ENCODE measurements around the gene ZMPSTE24. TPM values are rescaled to one million over a fixed set of nuclear protein-coding genes. Genes with fewer than 3 reads are reported as not detected.
A peak's percentile ranks its signal among the peaks of the same experiment; 100 is the strongest.

Gene ZMPSTE24
- total and polyA plus RNA-seq, 2 of the 4 experiments (the other 2 are of a cell fraction) = 21.0 to 28.9 TPM

GRCh38 chr1:40314721-40315238 is 56.7 kb downstream of the ZMPSTE24 start:
- peak overlapping the region; percentile 96 for H4K5ac ChIP-seq (ENCODE audit: low read depth, low read length)
- no peaks in the 10 kb centered on the region for H3K36me3 ChIP-seq (ENCODE audit: control insufficient read depth, insufficient read depth, low read length)
- peak overlapping the region; percentile 99 for H2AFZ ChIP-seq (replicated peaks; ENCODE audit: low read length, poor library complexity)
- H2AK5ac ChIP-seq (ENCODE audit: low read depth, low read length) = peak overlapping the region; percentile 78
- peak overlapping the region; percentile 75 for H3K9ac ChIP-seq (ENCODE audit: low read depth, low read length)
- peak overlapping the region; percentile 96 for H3K14ac ChIP-seq (replicated peaks; ENCODE audit: low read depth, low read length)
- H2BK5ac ChIP-seq (ENCODE audit: low read depth, low read length, poor library complexity, severe bottlenecking) = peak overlapping the region; percentile 43
- H3K9me1 ChIP-seq (ENCODE audit: insufficient read depth, low read length) = 0 out of 2 replicates have a peak, but pooled peaks cover 3% of the 10 kb centered on the region
- ATAC-seq (ENCODE audit: low read depth) = peak; percentile 51
- H3K4ac ChIP-seq (ENCODE audit: low read depth, low read length) = peak overlapping the region; percentile 95
- ChIA-PET CTCF (interaction anchor here (0.6 to 2.8 kb wide), 20 partner anchors 13 to 257 kb away, joined by 3 to 16 read pairs (median 4); no protein-coding TSS in a partner anchor), POLR2A (ENCODE audit: unreplicated experiment) (interaction anchor here (0.5 to 1.0 kb wide), 3 partner anchors 14 to 232 kb away, joined by 3 to 4 read pairs (median 3); no protein-coding TSS in a partner anchor)
- peak overlapping the region; percentile 95 for H4K91ac ChIP-seq (ENCODE audit: insufficient read depth, low read depth, low read length)
- H4K8ac ChIP-seq (ENCODE audit: low read depth in 2 of 2, low read length in 2 of 2) = peak overlapping the region; percentile 80 to 92
- no peaks in the 10 kb centered on the region for H4K20me1 ChIP-seq (ENCODE audit: insufficient read depth, low read length)
- dilution Hi-C loops (cut with HindIII; ENCODE audit: low sequenced_read_pairs, unreplicated experiment) (no loop called here), intact Hi-C loops (cut with micrococcal nuclease) (loop anchor here (5.0 kb wide), 1 partner anchor 172 kb away; no protein-coding TSS in a partner anchor), in situ Hi-C loops (cut with MboI; ENCODE audit: low sequenced_read_pairs) (no loop called here)
- H2BK20ac ChIP-seq (ENCODE audit: low read depth, low read length) = peak overlapping the region; percentile 84
- DNase-seq = no peak
- BruUV-seq (replicated peaks) = no TSS peak
- peak overlapping the region; percentile 28; the same call in 1 of the 2 replicates for H3K4me3 ChIP-seq (ENCODE audit: insufficient read depth, low read depth, low read length)
- TF ChIP-seq MAFK (IDR thresholded peaks at IDR 0.05; ENCODE audit: low read depth, low read length) (no peak), NFE2L2 (IDR thresholded peaks at IDR 0.05; ENCODE audit: low read depth, low read length) (no peak)
- H2BK120ac ChIP-seq (ENCODE audit: low read depth, low read length) = peak overlapping the region; percentile 86
- peak overlapping the region; percentile 79 for H2AK9ac ChIP-seq (replicated peaks; ENCODE audit: low read depth, low read length, poor library complexity)
- H3K23ac ChIP-seq (ENCODE audit: low read depth, low read length) = peak overlapping the region; percentile 63
- peak overlapping the region; percentile 97; the same call in 2 of the 3 replicates for H2BK15ac ChIP-seq (ENCODE audit: low read depth, low read length)
- peak overlapping the region; percentile 79 for H3K27ac ChIP-seq (ENCODE audit: insufficient read depth, low read length)
- peak overlapping the region; percentile 89 for H3K18ac ChIP-seq (ENCODE audit: low read depth, low read length)
- H3K4me2 ChIP-seq (ENCODE audit: low read depth, low read length) = peak overlapping the region; percentile 89
- peaks cover 36% of the 10 kb centered on the region for H3K27me3 ChIP-seq (ENCODE audit: control insufficient read depth, insufficient read depth, low read length)
- WGBS, 2 experiments (ENCODE audit: extremely low coverage in 2 of 2, insufficient read length in 1 of 2) = 31% methylated on average over 10 of the region's 13 CpGs; no CpG with 5 or more reads in 1 of the 2 experiments
- peaks cover 13% of the 10 kb centered on the region; the same call in 1 of the 2 replicates for H3K4me1 ChIP-seq (ENCODE audit: control insufficient read depth, insufficient read depth, low read length)
- no peaks in the 10 kb centered on the region for H3K9me3 ChIP-seq (ENCODE audit: control insufficient read depth, insufficient read depth, low read length)
- H3K79me1 ChIP-seq (ENCODE audit: low read depth in 1 of 2, low read length in 2 of 2) = no peaks in the 10 kb centered on the region
- no peak overlapping the region for H3K56ac ChIP-seq (ENCODE audit: extremely low read depth, insufficient read depth, low read length)
